Endothelial cell (in vitro differentiated cells): ENCODE data around the gene GMDS. TPM values are rescaled to one million over a fixed set of nuclear protein-coding genes. Genes with fewer than 3 reads are reported as not detected.

Source experiments
- DNase-seq: peaks from one replicate; pipeline ENCODE4 v3.0.0; 2021; ENCODE audit warnings: low spot score
- H3K27ac Mint-ChIP-seq: one replicate; pipeline ENCODE4 v1.8.0; 2021; ENCODE audit warnings: mixed read lengths, inconsistent platforms; ENCODE audit not compliant: unreplicated experiment
- H3K27me3 Mint-ChIP-seq: one replicate; pipeline ENCODE4 v1.8.0; 2021; ENCODE audit warnings: mild to moderate bottlenecking, moderate library complexity, mixed read lengths, inconsistent platforms; ENCODE audit not compliant: unreplicated experiment
- H3K36me3 Mint-ChIP-seq: one replicate; pipeline ENCODE4 v1.8.0; 2021; ENCODE audit warnings: mild to moderate bottlenecking, low read depth, mixed read lengths, inconsistent platforms; ENCODE audit not compliant: unreplicated experiment
- H3K4me1 Mint-ChIP-seq: one replicate; pipeline ENCODE4 v1.8.0; 2021; ENCODE audit warnings: mild to moderate bottlenecking, mixed read lengths, inconsistent platforms; ENCODE audit not compliant: unreplicated experiment
- H3K4me3 Mint-ChIP-seq: one replicate; pipeline ENCODE4 v1.8.0; 2021; ENCODE audit warnings: mild to moderate bottlenecking, mixed read lengths, inconsistent platforms; ENCODE audit not compliant: unreplicated experiment
- H3K9me3 Mint-ChIP-seq: one replicate; pipeline ENCODE4 v1.8.0; 2021; ENCODE audit warnings: mixed read lengths, inconsistent platforms; ENCODE audit not compliant: unreplicated experiment
- CTCF ChIP-seq: fragments of 200-600 bp; sonication (generic); IDR thresholded peaks from one replicate; pipeline ENCODE4 v1.5.0; 2021; ENCODE audit warnings: antibody characterized with exemption; ENCODE audit not compliant: unreplicated experiment
- total RNA-seq: library from RNA; stranded (reverse); fragmentation: NEBNext Ultra II Directional; extraction: Animal tissue kit (Norgen Biotek cat#: 25700); gene quantifications from one replicate; pipeline ENCODE4 v1.2.1, GENCODE V29; 2021; ENCODE audit not compliant: unreplicated experiment

Gene GMDS
- total RNA-seq, 1 donor from 2014 or later: 36.0 TPM

- Mint-ChIP-seq H3K9me3 (no peaks in the 10 kb centered on the region), H3K27ac (no peak overlapping the region), H3K27me3 (peaks cover 7% of the 10 kb centered on the region), H3K4me1 (peaks cover 19% of the 10 kb centered on the region), H3K36me3 (no peaks in the 10 kb centered on the region), H3K4me3 (no peak overlapping the region)
- no peak for TF ChIP-seq CTCF
- no peak for DNase-seq
Measured at GRCh38 chr6:2109796-2110195, 135.6 kb downstream of the GMDS start.

GRCh38 chr6:2108700-2109306 is 136.6 kb downstream of the GMDS start:
- Mint-ChIP-seq H3K9me3 (no peaks in the 10 kb centered on the region), H3K27ac (no peak overlapping the region), H3K36me3 (no peaks in the 10 kb centered on the region), H3K27me3 (peaks cover 7% of the 10 kb centered on the region), H3K4me3 (no peak overlapping the region), H3K4me1 (peaks cover 24% of the 10 kb centered on the region)
- TF ChIP-seq CTCF: no peak
- DNase-seq: no peak

GRCh38 chr6:2104524-2104880 is 140.9 kb downstream of the GMDS start:
- Mint-ChIP-seq H3K27me3 (peaks cover 5% of the 10 kb centered on the region), H3K27ac (no peak overlapping the region), H3K9me3 (no peaks in the 10 kb centered on the region), H3K4me1 (peaks cover 13% of the 10 kb centered on the region), H3K36me3 (no peaks in the 10 kb centered on the region), H3K4me3 (no peak overlapping the region)
- DNase-seq: no peak
- TF ChIP-seq CTCF: peak; percentile 39

GRCh38 chr6:2103765-2104523 is 141.5 kb downstream of the GMDS start:
- H3K9me3 Mint-ChIP-seq: no peaks in the 10 kb centered on the region
- no peak overlapping the region for H3K4me3 Mint-ChIP-seq
- peak; percentile 1 for TF ChIP-seq CTCF
- DNase-seq: no peak
- no peaks in the 10 kb centered on the region for H3K36me3 Mint-ChIP-seq
- H3K4me1 Mint-ChIP-seq: peaks cover 10% of the 10 kb centered on the region
- H3K27me3 Mint-ChIP-seq: peaks cover 3% of the 10 kb centered on the region
- H3K27ac Mint-ChIP-seq: no peak overlapping the region

- no peak overlapping the region for H3K27ac Mint-ChIP-seq
Measured at GRCh38 chr6:2102966-2103365, 142.4 kb downstream of the GMDS start.

More at GRCh38 chr6:2102966-2103365, 142.4 kb downstream of the GMDS start:
- H3K9me3 Mint-ChIP-seq: no peaks in the 10 kb centered on the region
- peaks cover 7% of the 10 kb centered on the region for H3K4me1 Mint-ChIP-seq
- H3K4me3 Mint-ChIP-seq: no peak overlapping the region
- H3K36me3 Mint-ChIP-seq: no peaks in the 10 kb centered on the region
- no peak for TF ChIP-seq CTCF
- H3K27me3 Mint-ChIP-seq: no peaks in the 10 kb centered on the region
- DNase-seq: no peak
